Common myeloid progenitor, CD34-positive (primary cell): ENCODE data around the gene ISG20L2.

ENCODE experiments used
- CTCF ChIA-PET: fragments of 350-600 bp; sonication (Branson Sonifier 250); formaldehyde crosslinking; loops from one replicate; lab custom pipeline; 2021; ENCODE audit warnings: antibody characterized with exemption; lab: Charles Lee
- POLR2A ChIA-PET: fragments of 350-600 bp; sonication (Branson Sonifier 250); formaldehyde crosslinking; loops from one replicate; lab custom pipeline; 2021; ENCODE audit warnings: antibody characterized with exemption; lab: Charles Lee
- DNase-seq, 3 donors: peaks; one replicate each; pipeline versions ENCODE4 v3.0.0 to v3.0.0-alpha.2; 2013
- H3K27ac ChIP-seq, 2 experiments: 1 replicate in 1 of 2; 2 replicates in 1 of 2; pipeline ENCODE4 v1.7.0; 2013; ENCODE audit warnings: inconsistent platforms in 2 of 2, low read length in 2 of 2, mild to moderate bottlenecking in 2 of 2, low read depth in 1 of 2, moderate library complexity in 1 of 2; ENCODE audit not compliant: severe bottlenecking in 2 of 2, insufficient read depth in 1 of 2, poor library complexity in 1 of 2
- H3K27me3 ChIP-seq, 5 experiments: replicated peaks in 2 of 5; 1 replicate in 3 of 5; 2 replicates in 2 of 5; pipeline versions ENCODE4 v1.6.1 to v1.7.0; 2013; ENCODE audit warnings: low read length in 4 of 5, mild to moderate bottlenecking in 2 of 5, moderate library complexity in 2 of 5, inconsistent platforms in 1 of 5; ENCODE audit not compliant: insufficient read depth in 5 of 5, control insufficient read depth in 4 of 5
- H3K36me3 ChIP-seq, 4 experiments: 1 replicate in 2 of 4; 2 replicates in 2 of 4; pipeline versions ENCODE4 v1.6.1 to v1.7.0; 2013; ENCODE audit warnings: low read length in 3 of 4, control low read depth in 1 of 4, mild to moderate bottlenecking in 1 of 4; ENCODE audit not compliant: control insufficient read depth in 4 of 4, insufficient read depth in 4 of 4
- H3K4me1 ChIP-seq, 4 experiments: 1 replicate in 3 of 4; 2 replicates in 1 of 4; pipeline versions ENCODE4 v1.6.1 to v1.7.1; 2013; ENCODE audit warnings: low read length in 3 of 4, mild to moderate bottlenecking in 3 of 4, control low read depth in 1 of 4, inconsistent platforms in 1 of 4, moderate library complexity in 1 of 4; ENCODE audit not compliant: control insufficient read depth in 4 of 4, insufficient read depth in 4 of 4; ENCODE audit errors: control extremely low read depth in 1 of 4
- H3K4me3 ChIP-seq, 7 experiments: 1 replicate in 4 of 7; 2 replicates in 3 of 7; pipeline versions ENCODE4 v1.5.1 to v1.7.0; 2013; ENCODE audit warnings: mild to moderate bottlenecking in 7 of 7, low read length in 6 of 7, moderate library complexity in 6 of 7, inconsistent platforms in 2 of 7, low read depth in 2 of 7, control low read depth in 1 of 7; ENCODE audit not compliant: insufficient read depth in 4 of 7, control insufficient read depth in 1 of 7; ENCODE audit errors: extremely low read depth in 1 of 7
- H3K9me3 ChIP-seq, 5 experiments: 1 replicate in 4 of 5; 2 replicates in 1 of 5; pipeline versions ENCODE4 v1.6.1 to v1.7.1; 2013; ENCODE audit warnings: low read length in 4 of 5, mild to moderate bottlenecking in 2 of 5, inconsistent platforms in 1 of 5, low read depth in 1 of 5, moderate library complexity in 1 of 5; ENCODE audit not compliant: control insufficient read depth in 4 of 5, insufficient read depth in 2 of 5; ENCODE audit errors: control extremely low read depth in 1 of 5
- WGBS: methylation state at CpG from one replicate; pipeline ENCODE4 v1.1.5; 2013; ENCODE audit not compliant: insufficient coverage; 5-methylcytosine and 5-hydroxymethylcytosine counted together

ISG20L2 gene

GRCh38 chr1:156689035-156689952 lies 39.3 kb downstream of the ISG20L2 start:
- peak overlapping the region in 1 of 7 experiments; percentile 11 for H3K4me3 ChIP-seq
- H3K36me3 ChIP-seq: no peaks in the 10 kb centered on the region
- peaks cover 0 to 42% (median 29%) of the 10 kb centered on the region in 4 experiments for H3K4me1 ChIP-seq
- ChIA-PET CTCF (interaction anchor here (0.6 to 24.9 kb wide), 42 partner anchors 11 to 318 kb away, joined by 3 to 393 read pairs (median 5); partner anchors contain the start of genes CRABP2, HAPLN2, INSRR and ISG20L2), POLR2A (interaction anchor here (0.7 to 1.7 kb wide), 6 partner anchors 17 to 237 kb away, joined by 3 to 9 read pairs (median 4); no protein-coding TSS in a partner anchor)
- DNase-seq: peak; percentile 75 to 86 (median 85)
- no peak overlapping the region for H3K27ac ChIP-seq
- no peaks in the 10 kb centered on the region for H3K9me3 ChIP-seq
- WGBS: 4% methylated on average over 17 of the region's 23 CpGs
- H3K27me3 ChIP-seq: peaks cover 0 to 59% (median 31%) of the 10 kb centered on the region in 5 experiments

- Histone ChIP-seq H3K27me3 (peaks cover 0 to 40% (median 14%) of the 10 kb centered on the region in 5 experiments), H3K36me3 (no peaks in the 10 kb centered on the region)
- WGBS: 71% methylated on average over 1 of the region's 5 CpGs
Measured at GRCh38 chr1:156684227-156684782, 44.3 kb downstream of the ISG20L2 start.

DNA sequence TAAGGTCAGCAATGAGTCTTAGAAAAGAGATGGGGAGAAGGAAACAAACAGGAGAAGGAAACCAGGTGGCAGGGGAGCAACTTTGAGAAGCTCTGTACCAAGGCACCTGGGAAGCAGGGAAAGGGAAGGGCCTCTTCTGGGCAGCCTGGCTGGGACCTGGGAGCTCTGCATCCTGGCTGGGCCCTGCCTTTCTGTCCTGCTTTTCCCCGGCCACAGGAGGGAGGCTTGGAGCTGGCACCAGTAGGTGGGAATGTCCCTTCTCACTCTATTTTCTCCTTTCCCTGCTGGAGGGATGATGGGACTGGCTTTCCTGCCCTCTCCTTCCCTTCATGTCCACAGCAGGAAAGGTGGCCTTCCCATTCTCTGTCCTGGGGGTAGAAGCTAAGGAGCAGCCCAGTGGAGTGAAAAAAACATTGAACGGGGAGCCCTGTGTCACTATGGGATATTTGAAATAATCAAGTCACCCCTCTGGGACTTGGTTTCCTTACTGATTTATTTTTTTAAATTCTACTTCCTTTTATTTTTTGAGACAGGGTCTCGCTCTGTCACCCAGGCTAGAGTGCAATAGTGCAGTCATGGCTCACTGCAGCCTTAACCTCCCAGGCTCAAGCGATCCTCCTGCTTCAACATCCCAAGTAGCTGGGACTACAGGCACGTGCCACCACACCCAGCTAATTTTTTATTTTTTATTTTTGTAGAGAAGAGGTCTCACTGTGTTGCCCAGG lies 46.2 kb downstream of the ISG20L2 start:
- ChIA-PET CTCF (interaction anchor here (1.3 to 24.9 kb wide), 7 partner anchors 9 to 57 kb away, joined by 5 to 393 read pairs (median 112); partner anchors contain the start of genes CRABP2, ISG20L2 and METTL25B), POLR2A (interaction anchor here (0.7 kb wide), 1 partner anchor 58 kb away, joined by 4 read pairs; no protein-coding TSS in a partner anchor)
- DNase-seq: no peak
- Histone ChIP-seq H3K27ac (no peak overlapping the region), H3K4me3 (no peak overlapping the region), H3K4me1 (peaks cover 0 to 13% (median 9%) of the 10 kb centered on the region in 4 experiments), H3K27me3 (peaks cover 0 to 49% (median 21%) of the 10 kb centered on the region in 5 experiments), H3K9me3 (no peaks in the 10 kb centered on the region), H3K36me3 (no peaks in the 10 kb centered on the region)
- 74% methylated on average over 3 of the region's 5 CpGs for WGBS

More at GRCh38 chr1:156684227-156684782, 44.3 kb downstream of the ISG20L2 start:
- POLR2A ChIA-PET: no interaction called here
- Histone ChIP-seq H3K4me3 (no peak overlapping the region), H3K4me1 (peaks cover 0 to 9% (median 3%) of the 10 kb centered on the region in 4 experiments), H3K9me3 (no peaks in the 10 kb centered on the region), H3K27ac (no peak overlapping the region)
- CTCF ChIA-PET: interaction anchor here (0.6 to 24.9 kb wide), 10 partner anchors 6 to 205 kb away, joined by 3 to 393 read pairs (median 6); partner anchors contain the start of genes CRABP2, ISG20L2, METTL25B and NES
- peak in 2 of 3 donors; percentile 44 to 50 for DNase-seq

- POLR2A ChIA-PET: no interaction called here
- no peak for DNase-seq
Measured at GRCh38 chr1:156681196-156681960, 47.2 kb downstream of the ISG20L2 start.

DNA sequence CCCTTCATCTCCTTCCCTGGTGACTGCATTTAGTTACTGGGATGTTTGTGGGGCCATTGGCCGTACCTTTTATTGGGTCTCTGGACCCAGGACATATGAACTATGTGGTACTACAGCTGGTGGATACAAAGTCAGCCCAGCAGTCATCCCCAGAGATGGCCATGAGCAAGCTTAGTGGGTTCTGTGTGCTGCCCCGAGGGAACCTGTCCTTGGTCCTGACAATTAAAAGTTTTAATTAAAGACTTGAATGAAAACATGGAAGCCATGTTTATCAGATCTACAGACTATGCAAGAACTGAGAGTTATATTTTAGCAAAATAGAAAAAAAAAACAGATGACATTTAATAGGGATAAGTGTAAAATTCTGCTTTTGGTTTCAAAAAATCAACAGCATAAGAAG lies 48.5 kb downstream of the ISG20L2 start:
- 100% methylated on average over 1 of the region's 2 CpGs for WGBS
- ChIA-PET POLR2A (no interaction called here), CTCF (interaction anchor here (0.6 to 24.9 kb wide), 9 partner anchors 9 to 250 kb away, joined by 3 to 393 read pairs (median 3); partner anchors contain the start of genes ISG20L2 and METTL25B)
- H3K27me3 ChIP-seq: peaks cover 0 to 72% (median 28%) of the 10 kb centered on the region in 5 experiments
- H3K27ac ChIP-seq: no peak overlapping the region
- no peak for DNase-seq
- no peaks in the 10 kb centered on the region for H3K36me3 ChIP-seq
- no peak overlapping the region for H3K4me3 ChIP-seq
- peaks cover 0 to 18% (median 15%) of the 10 kb centered on the region in 4 experiments for H3K4me1 ChIP-seq
- H3K9me3 ChIP-seq: no peaks in the 10 kb centered on the region

More at GRCh38 chr1:156681196-156681960, 47.2 kb downstream of the ISG20L2 start:
- Histone ChIP-seq H3K4me3 (no peak overlapping the region), H3K4me1 (peaks cover 0 to 18% (median 15%) of the 10 kb centered on the region in 4 experiments), H3K27ac (no peak overlapping the region), H3K27me3 (peaks cover 0 to 59% (median 27%) of the 10 kb centered on the region in 5 experiments), H3K9me3 (no peaks in the 10 kb centered on the region), H3K36me3 (no peaks in the 10 kb centered on the region)
- WGBS: 92% methylated on average over 4 of the region's 8 CpGs
- CTCF ChIA-PET: interaction anchor here (1.3 to 24.9 kb wide), 10 partner anchors 8 to 61 kb away, joined by 3 to 393 read pairs (median 49); partner anchors contain the start of genes CRABP2, ISG20L2 and METTL25B
